Pulmonary artery endothelial cell (primary cell): ENCODE data around the gene DOK3. TPM values are rescaled to one million over a fixed set of nuclear protein-coding genes. Genes with fewer than 3 reads are reported as not detected.
A peak's percentile ranks its signal among the peaks of the same experiment; 100 is the strongest.

Source experiments
- DNase-seq: peaks from one replicate; pipeline ENCODE4 v3.0.0-alpha.2; 2011; ENCODE audit warnings: low read depth, low spot score
- total RNA-seq: library from RNA; depleted of rRNA; stranded (reverse); fragments of >200 nt; gene quantifications from 2 replicates; pipeline ENCODE4 v1.2.3, GENCODE V29; 2014

The DOK3 gene
- total RNA-seq, 1 donor from 2014 or later, result 2.0 TPM

DNA sequence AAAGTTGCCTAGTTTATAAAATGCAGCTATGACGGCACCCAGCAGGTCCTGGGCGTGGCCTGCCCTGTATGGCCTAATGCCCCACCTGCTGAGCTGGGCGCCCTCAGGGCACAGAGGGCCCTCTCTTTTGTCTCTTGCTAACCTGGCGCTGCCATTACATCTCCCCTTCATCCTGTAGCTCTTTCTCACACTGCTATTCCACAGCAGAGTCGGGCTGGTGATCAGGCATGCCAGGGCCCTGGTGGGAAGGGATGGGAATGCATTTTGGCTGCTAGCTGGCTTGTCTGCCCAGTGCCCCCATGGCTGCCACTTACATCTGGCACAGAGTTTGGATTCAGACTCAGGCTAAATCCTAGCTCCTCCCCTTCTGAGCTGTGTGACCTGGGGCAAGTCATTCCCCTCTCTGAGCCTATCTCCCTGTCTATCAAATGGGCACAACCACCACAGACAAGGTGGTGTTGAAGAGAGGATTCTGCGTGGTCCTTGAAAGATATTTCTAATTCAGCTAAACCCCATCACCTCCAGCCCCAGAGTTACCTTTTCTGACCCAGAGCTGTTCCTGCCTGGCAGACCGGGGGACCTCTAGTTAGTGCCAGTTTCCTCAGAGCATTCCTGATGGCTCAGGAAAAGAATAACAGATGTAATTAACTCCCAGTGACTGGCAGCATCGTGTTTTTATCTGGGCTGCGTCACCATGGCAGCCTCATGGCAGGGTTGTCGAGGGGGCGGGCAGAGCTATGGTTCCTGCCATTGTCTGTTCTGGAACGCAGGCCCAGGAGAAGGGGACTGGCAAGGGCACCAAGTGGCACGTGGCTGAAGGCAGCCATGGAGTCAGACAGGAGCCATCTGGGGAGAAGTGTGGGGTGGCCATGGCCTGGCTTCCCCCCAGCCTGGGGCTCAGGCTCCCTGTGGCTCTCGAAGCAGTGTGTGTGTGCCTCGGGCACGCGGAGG, 56.7 kb downstream of the DOK3 start:
- DNase-seq, result peak; percentile 50

Other genes starting within 250 kb of the DOK3 start
- 15.4 and 22.2 TPM in 2 replicates for gene RAB24, start 206.1 kb downstream of the DOK3 start, total RNA-seq
- 144 and 147 TPM in 2 replicates for gene PRELID1, start 206.0 kb downstream of the DOK3 start, total RNA-seq
- gene MXD3, start 197.9 kb downstream of the DOK3 start, total RNA-seq, result 14.0 and 19.8 TPM in 2 replicates
- 329 and 383 TPM in 2 replicates for gene LMAN2, start 158.2 kb downstream of the DOK3 start, total RNA-seq
- gene RGS14, start 151.9 kb downstream of the DOK3 start, total RNA-seq, result 3.4 and 7.3 TPM in 2 replicates
- not detected in 2 replicates for gene SLC34A1, start 125.4 kb downstream of the DOK3 start, total RNA-seq
- not detected in 2 replicates for gene PFN3, start 109.2 kb downstream of the DOK3 start, total RNA-seq
- gene F12, start 100.3 kb downstream of the DOK3 start, total RNA-seq, result 1.1 and 1.5 TPM in 2 replicates
- 28.3 and 37.7 TPM in 2 replicates for gene GRK6, start 83.2 kb downstream of the DOK3 start, total RNA-seq
- 5.1 and 9.4 TPM in 2 replicates for gene PRR7, start 63.0 kb downstream of the DOK3 start, total RNA-seq
- 201 TPM in 2 replicates for gene DBN1, start 36.2 kb downstream of the DOK3 start, total RNA-seq
- 82.4 and 89.8 TPM in 2 replicates for gene PDLIM7, start 12.2 kb downstream of the DOK3 start, total RNA-seq
- 107 and 135 TPM in 2 replicates for gene DDX41, start 7.1 kb upstream of the DOK3 start, total RNA-seq
- 10.7 and 13.5 TPM in 2 replicates for gene FAM193B, start 44.7 kb upstream of the DOK3 start, total RNA-seq
- 188 and 231 TPM in 2 replicates for gene TMED9, start 82.4 kb upstream of the DOK3 start, total RNA-seq
- 34.6 and 37.1 TPM in 2 replicates for gene B4GALT7, start 90.3 kb upstream of the DOK3 start, total RNA-seq